Activated CD8-positive, alpha-beta T cell treated with anti-CD3 and anti-CD28 coated beads for 36 hours (primary cell): ENCODE data around the gene ANAPC13. TPM values are rescaled to one million over a fixed set of nuclear protein-coding genes. Genes with fewer than 3 reads are reported as not detected.

Experiments
- ATAC-seq: fragments of 200-7000 bp; cut with Tn5 transposase; one replicate; pipeline ENCODE4 v1.10.0; 2021; ENCODE audit warnings: mild to moderate bottlenecking, moderate library complexity
- CTCF ChIA-PET: fragments of 350-600 bp; sonication (Branson Sonifier 250); formaldehyde crosslinking; loops from one replicate; lab custom pipeline; 2021; ENCODE audit warnings: antibody characterized with exemption; lab: Charles Lee
- POLR2A ChIA-PET: fragments of 350-600 bp; sonication (Branson Sonifier 250); formaldehyde crosslinking; loops from one replicate; lab custom pipeline; 2021; ENCODE audit warnings: antibody characterized with exemption; lab: Charles Lee
- DNase-seq: peaks from one replicate; pipeline ENCODE4 v3.0.0-alpha.2; 2020
- H3K27ac Mint-ChIP-seq: one replicate; pipeline ENCODE4 v1.8.0; 2021; ENCODE audit warnings: mild to moderate bottlenecking, mixed read lengths
- H3K27me3 Mint-ChIP-seq: one replicate; pipeline ENCODE4 v1.8.0; 2021; ENCODE audit warnings: mixed read lengths
- H3K36me3 Mint-ChIP-seq: one replicate; pipeline ENCODE4 v1.8.0; 2021; ENCODE audit warnings: low read depth, mixed read lengths
- H3K4me1 Mint-ChIP-seq: one replicate; pipeline ENCODE4 v1.8.0; 2021; ENCODE audit warnings: low read depth, mixed read lengths
- H3K4me3 Mint-ChIP-seq: one replicate; pipeline ENCODE4 v1.8.0; 2021; ENCODE audit warnings: mild to moderate bottlenecking, moderate library complexity, mixed read lengths
- H3K9me3 Mint-ChIP-seq: one replicate; pipeline ENCODE4 v1.8.0; 2021; ENCODE audit warnings: mixed read lengths
- CTCF ChIP-seq: fragments of 200-600 bp; IDR thresholded peaks from one replicate; pipeline ENCODE4 v1.8.0; 2022; ENCODE audit warnings: antibody characterized with exemption, mild to moderate bottlenecking
- intact Hi-C: fragments of 100-400 bp; cut with micrococcal nuclease; formaldehyde crosslinking; loops from one replicate; pipeline ENCODE4 v1.10.0; 2022
- total RNA-seq, 2 experiments: library from RNA; stranded (reverse); gene quantifications; one replicate each; pipeline ENCODE4 v1.2.3, GENCODE V29; 2021

The ANAPC13 gene
- total RNA-seq, 2 experiments from 2014 or later: 27.3 to 28.0 TPM

DNA sequence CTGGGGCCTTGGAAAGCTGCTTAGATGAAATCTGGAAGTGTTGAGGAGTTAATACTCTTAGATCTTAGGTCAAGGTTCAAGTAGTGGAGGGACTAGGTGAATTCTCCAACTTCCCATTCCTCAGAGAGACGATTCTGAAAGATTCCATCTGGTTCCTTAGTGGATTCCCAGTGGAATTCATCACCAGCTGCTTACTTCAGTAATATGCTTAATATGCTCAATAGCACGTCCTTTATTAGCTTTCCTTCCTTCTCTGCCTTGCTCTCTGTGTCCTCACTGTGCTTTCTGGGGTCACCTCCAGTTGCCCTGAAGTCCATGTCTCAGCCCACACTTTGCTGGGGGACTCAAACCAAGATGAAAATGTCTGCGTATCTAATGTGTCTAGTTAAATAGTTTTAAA, 31.1 kb upstream of the ANAPC13 start:
- ChIA-PET POLR2A (no interaction called here), CTCF (interaction anchor here (0.6 kb wide), 1 partner anchor 27 kb away, joined by 3 read pairs; no protein-coding TSS in a partner anchor)
- Mint-ChIP-seq H3K9me3 (peaks cover 5% of the 10 kb centered on the region), H3K27ac (no peak overlapping the region), H3K36me3 (peaks cover 47% of the 10 kb centered on the region), H3K4me1 (peaks cover 3% of the 10 kb centered on the region), H3K4me3 (no peak overlapping the region), H3K27me3 (no peaks in the 10 kb centered on the region)
- intact Hi-C loops: no loop called here
- no peak for ATAC-seq
- no peak for DNase-seq
- TF ChIP-seq CTCF: no peak

DNA sequence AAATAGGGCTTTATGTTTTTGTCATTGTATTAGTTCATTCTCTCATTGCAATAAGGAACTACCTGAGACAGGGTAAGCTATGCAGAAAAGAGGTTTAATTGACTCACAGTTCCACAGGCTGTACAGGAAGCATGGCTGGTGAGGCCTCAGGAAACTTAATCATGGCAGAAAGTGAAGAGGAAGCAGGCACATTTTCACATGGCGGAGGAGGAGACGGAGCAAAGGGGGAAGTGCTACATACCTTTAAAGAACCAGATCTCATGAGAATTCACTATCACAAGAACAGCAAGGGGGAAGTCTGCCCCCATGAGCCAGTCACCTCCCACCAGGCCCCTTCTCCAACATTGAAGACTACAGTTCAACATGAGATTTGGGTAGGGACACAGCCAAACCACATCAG, 25.7 kb upstream of the ANAPC13 start:
- H3K27ac Mint-ChIP-seq: no peak overlapping the region
- no peak for DNase-seq
- peaks cover 2% of the 10 kb centered on the region for H3K9me3 Mint-ChIP-seq
- intact Hi-C loops: no loop called here
- CTCF ChIA-PET: no interaction called here
- ATAC-seq: no peak
- H3K4me1 Mint-ChIP-seq: peaks cover 13% of the 10 kb centered on the region
- no peak overlapping the region for H3K4me3 Mint-ChIP-seq
- H3K27me3 Mint-ChIP-seq: no peaks in the 10 kb centered on the region
- TF ChIP-seq CTCF: no peak
- POLR2A ChIA-PET: no interaction called here
- peaks cover 68% of the 10 kb centered on the region for H3K36me3 Mint-ChIP-seq

DNA sequence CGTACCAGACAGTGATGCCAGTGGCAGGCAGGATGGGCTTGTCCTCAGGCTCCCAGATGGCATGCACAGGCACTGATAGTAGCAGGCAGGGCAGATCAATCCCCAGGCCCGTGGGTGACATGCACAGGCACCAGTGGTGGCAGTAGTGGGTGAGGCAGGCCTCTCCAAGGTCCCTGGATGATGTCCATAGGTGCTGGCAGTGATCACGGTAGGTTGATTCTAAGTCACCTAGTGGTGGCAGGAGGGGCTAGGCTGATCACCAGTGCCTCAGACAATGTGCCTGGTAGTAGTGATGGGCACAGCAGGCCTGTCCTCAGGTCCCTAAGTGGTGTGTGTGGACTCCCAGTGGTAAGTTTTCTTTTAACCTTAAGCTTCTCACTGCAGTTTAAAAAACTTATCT, 19.7 kb upstream of the ANAPC13 start:
- TF ChIP-seq CTCF: no peak
- Mint-ChIP-seq H3K4me3 (no peak overlapping the region), H3K27ac (no peak overlapping the region), H3K9me3 (peaks cover 36% of the 10 kb centered on the region), H3K27me3 (no peaks in the 10 kb centered on the region), H3K36me3 (peaks cover 75% of the 10 kb centered on the region), H3K4me1 (peaks cover 41% of the 10 kb centered on the region)
- ChIA-PET CTCF (interaction anchor here (1.1 kb wide), 1 partner anchor 32 kb away, joined by 4 read pairs; no protein-coding TSS in a partner anchor), POLR2A (no interaction called here)
- intact Hi-C loops: no loop called here
- no peak for DNase-seq
- ATAC-seq: no peak

GRCh38 chr3:134504132-134504531, 18.3 kb upstream of the ANAPC13 start:
- H3K36me3 Mint-ChIP-seq: peaks cover 77% of the 10 kb centered on the region
- POLR2A ChIA-PET: interaction anchor here (0.8 kb wide), 1 partner anchor 79 kb away, joined by 3 read pairs; no protein-coding TSS in a partner anchor
- TF ChIP-seq CTCF: no peak
- intact Hi-C loops: no loop called here
- no peak overlapping the region for H3K27ac Mint-ChIP-seq
- H3K9me3 Mint-ChIP-seq: peaks cover 36% of the 10 kb centered on the region
- DNase-seq: no peak
- peaks cover 44% of the 10 kb centered on the region for H3K4me1 Mint-ChIP-seq
- CTCF ChIA-PET: no interaction called here
- no peak for ATAC-seq
- no peak overlapping the region for H3K4me3 Mint-ChIP-seq
- no peaks in the 10 kb centered on the region for H3K27me3 Mint-ChIP-seq

- H3K9me3 Mint-ChIP-seq: peaks cover 35% of the 10 kb centered on the region
- intact Hi-C loops: no loop called here
- H3K27ac Mint-ChIP-seq: no peak overlapping the region
- no peak for DNase-seq
- no peak for ATAC-seq
- CTCF ChIA-PET: interaction anchor here (1.1 kb wide), 1 partner anchor 10 kb away, joined by 3 read pairs; no protein-coding TSS in a partner anchor
- no peak for TF ChIP-seq CTCF
- POLR2A ChIA-PET: interaction anchor here (0.8 to 1.1 kb wide), 2 partner anchors 17 to 78 kb away, joined by 3 to 4 read pairs; partner anchors contain the start of genes ANAPC13 and CEP63
- H3K36me3 Mint-ChIP-seq: peaks cover 77% of the 10 kb centered on the region
- H3K27me3 Mint-ChIP-seq: no peaks in the 10 kb centered on the region
- H3K4me1 Mint-ChIP-seq: peaks cover 46% of the 10 kb centered on the region
- H3K4me3 Mint-ChIP-seq: no peak overlapping the region
These were observed 17.5 kb upstream of the ANAPC13 start for GRCh38 chr3:134503266-134503665.
